HG03575 (cell line): ENCODE data around the gene GLP2R.

ENCODE experiments used
- ATAC-seq: cut with Tn5 transposase; IDR thresholded peaks from one replicate; pipeline ENCODE4 v1.9.1; 2021; ENCODE audit not compliant: unreplicated experiment, insufficient number of reproducible peaks, low FRiP score; ENCODE audit errors: extremely low read depth

GLP2R gene

DNA sequence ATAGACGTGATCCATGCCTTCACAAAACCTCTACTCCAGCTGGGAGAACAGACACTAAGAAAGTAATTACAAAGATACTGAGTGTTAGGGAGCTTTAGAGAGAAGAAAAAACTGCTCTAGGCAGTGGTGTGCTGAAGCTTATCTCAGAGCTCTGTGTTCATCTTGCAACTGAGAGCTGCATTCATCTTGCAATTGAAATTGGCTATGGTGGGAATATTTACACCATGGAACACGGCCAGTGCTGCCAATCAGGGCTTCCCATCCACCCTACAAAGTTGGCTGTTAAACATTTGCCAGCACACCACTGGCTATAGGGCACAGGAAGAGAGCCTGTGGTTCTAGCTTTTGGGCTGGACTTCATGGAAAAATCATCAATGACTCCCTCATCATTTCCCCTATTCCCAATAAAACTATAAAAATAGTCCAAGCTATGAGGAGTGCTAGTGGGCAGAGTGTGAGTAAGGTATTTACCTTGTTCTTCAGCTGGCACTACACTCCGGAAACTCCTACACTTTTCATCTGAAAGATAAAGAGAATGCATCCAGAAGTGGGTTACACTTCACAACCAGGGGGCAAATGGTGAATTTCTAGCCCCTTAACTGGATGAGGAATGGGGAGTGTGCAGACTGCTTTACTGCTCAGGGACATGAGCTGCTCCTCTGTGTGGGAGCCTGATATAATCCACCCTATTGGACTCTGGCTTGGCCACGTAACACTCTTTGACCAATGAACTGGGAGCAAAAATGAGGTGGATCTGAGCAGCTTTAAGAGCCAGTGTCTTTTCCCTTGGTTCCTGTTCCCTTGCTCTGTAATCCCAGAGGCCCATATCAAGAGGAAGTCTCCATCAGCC is 15.4 kb upstream of the GLP2R start:
- no peak for ATAC-seq

DNA sequence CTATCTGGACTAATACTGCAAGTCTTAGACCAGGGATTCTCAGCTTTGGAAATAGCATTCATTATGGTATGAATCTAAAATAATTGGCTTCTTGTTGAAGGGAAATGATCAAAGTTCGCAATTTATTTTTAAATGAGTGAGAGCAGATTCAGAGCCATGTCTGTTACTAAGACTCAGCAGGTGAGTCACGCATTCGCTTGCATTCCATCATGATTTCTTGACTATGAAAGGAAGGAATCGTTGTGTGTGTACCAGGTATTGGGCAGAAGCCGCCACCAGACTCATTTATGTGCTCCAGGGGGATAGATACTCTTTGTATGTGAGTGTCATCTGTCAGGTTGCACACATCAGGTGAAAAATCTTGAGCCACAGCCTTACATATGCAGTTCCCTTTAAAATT is 14.6 kb upstream of the GLP2R start:
- no peak for ATAC-seq

DNA sequence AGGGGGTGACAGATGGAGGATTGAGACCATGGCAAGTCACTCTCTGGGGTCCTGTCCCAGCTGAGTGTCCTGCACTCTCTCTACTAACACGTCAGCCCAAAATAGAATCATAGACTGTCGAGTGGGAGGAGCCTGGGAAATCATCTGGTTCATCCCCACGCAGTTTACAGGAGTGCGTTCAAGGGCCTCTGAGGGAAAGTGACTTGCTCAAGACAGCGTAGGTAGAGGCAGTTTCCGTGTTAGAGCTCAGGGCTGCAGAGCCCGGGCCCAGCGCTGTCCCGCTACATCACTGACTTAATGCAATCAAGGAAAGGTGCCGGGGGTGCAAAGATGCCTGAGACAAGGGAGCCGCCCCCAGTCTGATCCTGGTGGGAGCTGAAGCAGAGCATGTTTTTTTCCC is 14.2 kb upstream of the GLP2R start:
- ATAC-seq, result no peak

DNA sequence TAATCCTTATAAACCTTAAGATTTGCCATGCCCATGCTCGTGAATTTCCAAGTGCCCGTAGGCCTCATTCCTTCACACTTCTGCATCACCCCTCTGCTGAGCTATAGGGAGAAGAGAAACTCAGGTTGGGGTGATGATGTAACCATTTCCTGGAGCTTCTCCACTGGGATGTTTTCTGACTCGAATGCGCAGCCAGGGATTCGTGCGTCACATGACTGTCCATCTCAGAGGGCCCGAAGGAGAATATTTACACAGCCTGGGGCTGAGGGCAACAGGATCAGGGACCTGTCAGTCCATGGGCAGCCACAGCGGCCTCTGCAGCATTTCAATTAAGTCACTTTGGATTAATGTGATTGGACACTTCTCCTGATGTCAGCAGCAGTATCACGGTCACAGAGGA is 12.6 kb upstream of the GLP2R start:
- no peak for ATAC-seq

DNA sequence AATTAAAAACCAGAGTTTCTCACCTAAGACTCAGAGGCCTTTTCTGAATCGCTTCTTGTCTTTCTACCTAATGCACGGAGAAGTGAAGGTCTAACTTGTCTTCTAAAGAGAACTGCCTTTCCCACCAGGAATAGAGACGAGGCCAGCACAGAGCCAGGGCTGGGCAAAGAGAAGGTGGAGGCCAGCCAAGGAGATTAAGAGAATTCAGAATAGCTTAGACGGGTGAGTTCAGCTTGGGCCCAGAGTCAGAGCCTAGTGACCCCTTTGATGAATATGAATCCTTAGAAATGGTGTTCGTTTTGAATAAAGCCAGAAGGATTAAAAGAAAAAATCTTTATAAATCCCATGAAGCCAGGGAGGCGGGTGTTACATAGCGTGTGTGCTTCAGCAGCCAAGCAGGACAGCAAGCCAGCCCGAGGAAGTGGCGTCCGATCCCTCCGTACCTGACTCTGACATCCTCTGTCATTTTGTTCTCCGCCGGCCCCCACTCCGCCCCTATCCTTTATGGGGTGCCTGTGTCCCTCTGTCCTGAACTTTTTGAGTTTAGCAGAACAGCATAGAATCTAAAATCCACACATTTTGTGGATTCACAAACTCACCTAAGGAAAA is 11.3 kb upstream of the GLP2R start:
- no peak for ATAC-seq

DNA sequence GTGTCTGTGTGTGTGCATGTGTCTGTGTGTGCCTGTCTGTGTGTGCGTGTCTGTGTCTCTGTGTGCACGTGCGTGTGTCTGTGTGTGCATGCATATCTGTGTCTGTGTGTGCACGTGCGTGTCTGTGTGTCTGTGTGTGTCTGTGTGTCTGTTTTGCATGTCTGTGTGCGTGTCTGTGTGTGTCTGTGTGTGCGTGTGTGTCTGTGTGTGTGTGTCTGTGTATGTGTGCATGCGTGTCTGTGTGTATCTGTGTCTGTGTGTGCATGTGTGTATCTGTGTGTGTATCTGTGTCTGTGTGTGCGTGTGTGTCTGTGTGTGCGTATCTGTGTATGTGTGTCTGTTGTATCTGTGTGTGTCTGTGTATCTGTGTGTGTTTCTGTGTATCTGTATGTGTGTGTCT is 9.3 kb upstream of the GLP2R start:
- ATAC-seq, result no peak

DNA sequence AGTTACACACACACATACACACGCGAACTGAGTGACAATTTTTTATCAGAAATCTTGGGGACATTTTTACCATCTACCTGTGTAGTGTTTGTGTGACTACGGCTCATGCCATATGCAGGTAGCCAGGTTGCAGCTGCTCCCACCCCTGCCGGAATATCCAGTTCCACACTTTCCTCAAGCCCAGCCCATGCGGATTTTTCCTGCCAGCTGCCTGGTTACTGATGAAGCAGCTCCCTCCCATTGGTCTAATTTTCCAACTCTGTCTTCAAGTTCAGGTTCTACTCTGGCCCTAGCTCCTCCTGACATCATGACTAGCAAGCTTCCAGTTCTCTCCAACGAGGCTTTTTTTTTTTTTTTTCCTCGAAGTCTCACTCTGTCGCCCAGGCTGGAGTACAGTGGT is 8.6 kb upstream of the GLP2R start:
- no peak for ATAC-seq

DNA sequence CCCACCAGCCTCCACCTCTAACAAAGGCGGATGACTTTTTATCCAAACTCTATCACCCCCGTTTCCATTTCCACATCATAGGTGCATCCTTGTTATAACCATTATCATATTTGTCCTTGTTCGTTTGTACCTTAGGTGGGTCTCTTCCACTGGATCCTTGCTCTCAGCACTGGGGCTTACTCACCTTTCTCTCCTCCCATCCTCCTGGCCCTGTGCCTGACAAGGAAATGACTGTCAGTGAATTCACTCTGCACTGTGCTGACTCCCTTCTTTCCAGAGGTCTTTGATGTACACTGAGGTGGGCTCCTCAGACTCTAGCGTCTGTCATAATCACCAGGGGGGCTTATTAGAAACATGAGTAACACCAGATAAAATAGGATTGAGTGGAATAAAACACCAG is 7.0 kb upstream of the GLP2R start:
- no peak for ATAC-seq

DNA sequence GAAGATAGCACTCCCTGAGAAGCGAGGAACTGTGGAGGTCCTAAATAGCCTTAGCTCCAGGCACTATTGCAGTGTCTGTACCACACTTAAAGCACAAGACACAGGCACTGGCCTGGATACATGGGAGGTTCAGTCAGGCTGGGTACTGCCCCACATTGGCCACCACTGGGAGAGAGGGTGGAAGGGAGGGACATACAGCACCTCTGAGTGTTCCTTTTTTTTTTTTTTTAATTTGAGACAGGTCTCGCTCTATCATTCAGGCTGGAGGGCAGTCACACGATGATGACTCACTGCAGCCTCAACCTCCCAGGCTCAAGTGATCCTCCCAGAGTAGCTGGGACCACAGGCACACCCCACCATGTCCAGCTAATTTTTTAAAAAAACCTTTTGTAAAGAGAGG is 5.3 kb upstream of the GLP2R start:
- ATAC-seq, result no peak

DNA sequence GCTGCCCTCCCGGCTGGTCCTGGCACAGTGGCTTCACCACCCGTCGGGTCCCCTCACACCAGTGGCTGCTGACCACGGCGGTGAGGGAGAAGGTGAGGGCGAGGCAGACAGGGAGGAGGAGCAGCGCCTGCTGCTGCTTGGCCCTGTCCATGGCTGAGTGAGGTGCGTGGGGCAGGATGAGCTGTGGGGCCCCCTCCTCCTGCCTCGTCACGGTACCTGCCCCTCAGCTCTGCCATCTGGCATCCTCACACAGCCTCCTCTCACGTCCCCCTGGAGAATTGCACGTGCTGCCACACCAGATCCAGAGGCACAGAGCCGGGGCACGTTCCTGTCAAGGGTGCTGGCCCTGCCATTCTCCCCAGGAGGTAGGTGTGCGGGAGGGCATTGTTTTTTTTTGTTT is 3.8 kb upstream of the GLP2R start, which contains the start of gene GSG1L2:
GSG1L2 (minus strand) TSS at position 159 of the 400 bp plus-strand sequence; CDS start at position 151, 8 bp downstream.
- ATAC-seq, result no peak

DNA sequence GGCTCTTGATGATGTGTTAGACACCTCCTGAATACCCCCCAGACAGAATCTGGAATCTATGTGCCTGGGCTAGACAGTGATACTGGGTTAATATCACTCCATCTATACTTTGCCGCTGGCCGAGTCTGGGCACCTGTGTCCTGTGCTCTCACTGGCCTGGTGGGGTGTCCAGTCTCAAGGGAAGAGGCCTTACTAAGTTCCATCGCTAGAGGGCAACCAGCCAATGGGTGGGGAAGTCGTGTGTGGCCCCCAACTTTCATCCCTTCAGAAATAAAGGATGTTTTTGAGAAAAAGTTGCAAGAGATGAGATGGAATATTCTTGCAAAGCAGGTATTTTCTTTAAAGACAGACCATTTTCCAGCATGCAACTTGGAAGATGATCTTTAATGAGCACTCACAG is 1.6 kb upstream of the GLP2R start:
- no peak for ATAC-seq

DNA sequence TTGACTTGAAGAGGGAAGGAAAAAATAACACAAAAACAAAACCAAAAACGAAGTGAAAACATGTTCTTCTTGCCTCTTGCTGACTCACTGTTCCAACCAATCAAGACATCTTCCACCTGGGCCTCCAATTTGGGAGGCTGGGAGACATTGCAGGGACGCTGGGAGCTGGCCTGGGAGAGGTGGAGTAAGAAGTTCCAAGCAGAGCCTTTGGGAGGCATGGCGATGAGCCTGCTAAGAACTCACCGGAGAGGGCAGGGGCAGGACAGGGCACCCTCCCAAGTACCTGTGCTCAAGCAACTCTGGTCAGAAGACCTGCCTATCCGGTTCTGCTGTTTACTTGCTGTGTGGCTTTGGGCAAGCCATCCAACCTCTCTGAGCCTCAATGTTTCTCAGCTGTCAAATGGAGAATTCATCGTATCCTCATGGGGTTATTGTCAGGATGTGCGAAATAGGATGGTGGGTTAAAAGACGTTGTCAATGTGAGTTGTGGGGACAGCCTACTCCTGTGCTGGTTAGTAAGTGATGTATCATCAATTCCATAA is 856 bp upstream of the GLP2R start:
- no peak for ATAC-seq

DNA sequence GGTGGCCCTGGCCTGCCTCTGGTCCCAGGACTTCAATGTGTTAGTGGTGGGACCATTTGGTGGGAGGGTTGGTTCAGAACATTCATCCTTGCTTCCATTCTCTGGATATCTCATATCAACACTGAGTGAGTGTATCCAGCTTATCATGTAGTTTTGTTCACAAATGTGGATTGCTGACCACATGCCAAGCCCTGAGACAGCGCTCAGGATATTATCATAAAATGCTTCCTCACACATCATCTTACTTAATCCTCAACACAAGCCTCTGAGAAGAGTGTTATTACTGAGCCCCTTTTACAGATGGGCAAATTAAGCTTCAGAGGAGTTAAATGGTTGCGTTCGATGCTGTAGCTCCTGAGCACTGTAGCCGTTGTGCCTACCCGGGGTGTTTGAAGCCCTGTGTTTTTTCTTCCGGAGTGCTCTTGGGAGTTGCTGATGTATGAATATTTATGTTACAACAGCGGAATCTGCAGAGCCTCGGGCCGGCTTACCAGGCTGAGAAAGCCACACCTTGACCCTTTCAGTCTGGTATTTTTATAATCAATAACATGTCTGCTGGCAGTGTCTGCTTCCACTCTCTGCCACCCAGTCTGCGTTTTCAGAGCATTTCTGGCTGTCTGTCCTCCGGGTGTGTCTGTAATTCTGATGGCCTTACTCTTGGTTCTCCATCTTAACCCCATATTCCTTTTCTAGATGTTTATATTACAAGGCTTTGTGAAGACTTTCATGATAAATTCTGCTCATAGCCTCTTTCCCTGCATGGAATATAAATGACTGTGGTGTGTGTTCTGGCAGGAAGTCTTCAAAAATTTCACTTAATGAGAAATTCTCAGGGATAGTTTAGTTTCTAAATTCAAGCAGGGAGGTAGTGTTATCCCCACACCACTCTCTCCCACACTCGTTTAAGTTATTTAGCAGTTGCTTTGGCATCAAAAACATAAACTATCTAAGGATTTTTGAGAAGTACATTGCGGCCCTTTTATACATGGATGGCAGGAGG is 2.9 kb downstream of the GLP2R start:
- no peak for ATAC-seq

DNA sequence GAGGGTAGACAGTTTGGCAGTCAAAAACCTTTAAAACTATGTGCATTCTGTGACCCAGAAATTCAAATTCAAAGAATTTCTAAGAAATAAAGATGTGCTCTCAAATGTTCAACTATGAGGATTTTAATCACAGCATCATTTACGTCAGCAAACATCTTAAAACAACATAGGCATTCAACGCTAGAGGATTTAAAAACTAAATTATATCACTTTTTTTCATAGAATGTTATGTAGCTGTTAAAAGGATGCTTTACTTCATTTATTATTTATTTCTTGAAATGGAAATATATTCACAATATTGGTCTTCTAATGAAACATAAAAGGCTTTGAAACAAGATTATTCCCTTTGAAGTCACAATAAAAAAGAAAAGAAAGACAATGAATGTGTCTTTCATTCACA is 3.6 kb downstream of the GLP2R start:
- ATAC-seq, result no peak

DNA sequence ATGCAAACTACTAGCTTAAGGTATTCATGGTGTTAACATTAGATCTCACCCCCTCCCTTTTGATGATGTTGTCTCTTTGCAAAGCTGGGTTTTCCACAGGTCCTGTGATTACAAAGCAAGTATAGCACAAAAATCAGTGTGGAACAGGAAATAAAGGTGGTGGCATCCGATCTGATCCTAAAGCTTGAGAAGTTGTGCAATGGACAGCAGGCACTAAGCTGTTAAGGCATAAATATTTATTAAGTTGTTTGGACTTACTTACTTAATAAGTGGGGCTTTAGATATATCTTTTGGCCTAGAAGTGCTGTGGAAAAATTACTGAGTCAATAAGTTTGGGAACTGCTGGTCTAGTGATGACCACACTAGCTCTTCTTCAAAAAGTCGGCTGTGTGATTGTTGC is 5.0 kb downstream of the GLP2R start:
- no peak for ATAC-seq

DNA sequence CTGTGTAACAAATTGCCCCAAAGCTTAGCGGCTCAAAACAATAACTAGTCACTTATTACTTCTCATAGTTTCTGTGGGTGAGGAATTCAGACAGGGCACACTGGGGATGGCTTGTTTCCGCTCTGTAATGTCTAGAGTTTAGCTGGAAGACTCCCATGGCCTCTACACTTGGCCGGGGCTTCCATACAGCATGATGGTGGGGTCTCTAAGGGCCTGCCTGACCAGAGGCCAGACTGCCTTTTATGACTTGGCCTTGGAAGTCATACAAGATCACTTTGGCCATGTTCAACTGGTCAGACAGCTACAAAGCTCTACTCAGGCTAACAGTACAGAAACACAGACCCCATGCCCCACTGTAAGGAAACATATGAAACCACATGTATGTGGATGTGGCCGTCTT is 8.2 kb downstream of the GLP2R start:
- no peak for ATAC-seq

DNA sequence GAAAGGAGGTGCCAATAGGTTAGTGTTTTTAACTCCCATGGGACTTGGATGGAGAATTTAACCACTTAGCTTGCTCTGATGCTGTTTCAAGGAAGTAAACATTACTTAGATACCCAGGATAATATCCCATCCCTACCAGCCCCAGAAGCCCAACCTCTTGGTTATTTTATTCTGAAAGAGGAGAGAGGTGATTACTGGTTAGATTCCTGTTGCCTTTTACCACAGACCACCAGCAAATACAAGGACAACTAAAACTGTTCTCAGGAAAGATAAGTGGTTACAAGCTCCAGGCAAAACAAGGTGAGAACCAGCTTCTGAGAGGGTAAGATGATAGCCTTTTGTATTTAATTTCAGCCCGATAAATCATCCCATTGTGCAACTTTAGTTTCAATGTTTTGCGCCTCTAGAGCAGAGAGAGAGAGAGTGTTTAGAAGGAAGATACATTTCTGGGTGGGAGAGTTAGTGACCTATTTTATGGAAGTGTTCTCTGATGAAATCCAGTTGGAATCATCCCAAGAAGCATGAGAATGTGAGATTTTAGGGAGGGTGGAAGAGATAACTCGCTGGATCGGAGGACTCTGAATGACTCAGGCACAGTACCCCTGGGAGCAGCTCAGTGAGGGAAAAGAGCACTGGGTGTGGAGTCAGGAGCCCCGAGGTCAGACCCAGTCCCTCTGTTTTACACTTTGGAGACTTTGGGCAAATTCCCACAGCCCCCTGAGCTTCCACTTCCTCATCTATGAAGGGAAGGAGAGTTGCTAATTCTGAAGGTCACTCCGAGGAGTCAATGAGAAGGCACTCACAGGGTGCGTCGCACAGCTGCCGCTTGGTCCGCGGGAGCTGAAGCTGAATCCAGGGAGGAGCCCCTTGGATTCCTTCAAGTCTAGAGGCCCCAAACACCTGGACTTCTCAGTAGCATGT is 12.1 kb downstream of the GLP2R start:
- no peak for ATAC-seq

DNA sequence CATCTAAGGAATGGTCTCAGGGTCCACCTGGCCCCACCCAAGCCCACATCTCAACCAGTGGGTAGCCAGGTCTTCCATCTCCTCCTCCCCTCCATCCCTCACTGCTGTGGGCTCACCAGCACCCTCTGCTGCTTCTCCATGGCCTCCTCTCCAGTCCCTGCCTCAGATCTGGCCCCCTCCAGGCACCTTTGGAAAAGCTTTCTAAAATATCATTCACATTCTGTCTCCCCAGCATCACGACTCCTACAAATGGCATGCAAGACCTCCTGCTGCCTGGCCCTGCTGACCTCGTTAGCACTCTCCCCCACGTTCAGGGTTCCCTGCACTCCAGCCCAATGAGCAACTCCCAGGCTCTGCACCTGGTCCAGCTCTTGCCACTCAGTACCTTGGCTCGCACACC is 13.7 kb downstream of the GLP2R start:
- ATAC-seq, result no peak
